ENCODE results near the gene C2orf42.

C2orf42 gene

GRCh38 chr2:70202236-70202806 is 11.5 kb upstream of the C2orf42 start:
- Histone ChIP-seq H3K4me3 (ENCODE audit: low read depth, low read length) (no peak overlapping the region), H3K36me3 (no peaks in the 10 kb centered on the region), H3K9me3 (ENCODE audit: severe bottlenecking) (peaks cover 2% of the 10 kb centered on the region), H3K27me3 (ENCODE audit: insufficient read depth, low read depth, severe bottlenecking) (no peaks in the 10 kb centered on the region), H3K27ac (no peak overlapping the region)
- TF ChIP-seq, protein P1, sequence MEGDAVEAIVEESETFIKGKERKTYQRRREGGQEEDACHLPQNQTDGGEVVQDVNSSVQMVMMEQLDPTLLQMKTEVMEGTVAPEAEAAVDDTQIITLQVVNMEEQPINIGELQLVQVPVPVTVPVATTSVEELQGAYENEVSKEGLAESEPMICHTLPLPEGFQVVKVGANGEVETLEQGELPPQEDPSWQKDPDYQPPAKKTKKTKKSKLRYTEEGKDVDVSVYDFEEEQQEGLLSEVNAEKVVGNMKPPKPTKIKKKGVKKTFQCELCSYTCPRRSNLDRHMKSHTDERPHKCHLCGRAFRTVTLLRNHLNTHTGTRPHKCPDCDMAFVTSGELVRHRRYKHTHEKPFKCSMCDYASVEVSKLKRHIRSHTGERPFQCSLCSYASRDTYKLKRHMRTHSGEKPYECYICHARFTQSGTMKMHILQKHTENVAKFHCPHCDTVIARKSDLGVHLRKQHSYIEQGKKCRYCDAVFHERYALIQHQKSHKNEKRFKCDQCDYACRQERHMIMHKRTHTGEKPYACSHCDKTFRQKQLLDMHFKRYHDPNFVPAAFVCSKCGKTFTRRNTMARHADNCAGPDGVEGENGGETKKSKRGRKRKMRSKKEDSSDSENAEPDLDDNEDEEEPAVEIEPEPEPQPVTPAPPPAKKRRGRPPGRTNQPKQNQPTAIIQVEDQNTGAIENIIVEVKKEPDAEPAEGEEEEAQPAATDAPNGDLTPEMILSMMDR (IDR thresholded peaks at IDR 0.05; ENCODE audit: low read depth, low read length) = no peak
- no peak for DNase-seq

DNA sequence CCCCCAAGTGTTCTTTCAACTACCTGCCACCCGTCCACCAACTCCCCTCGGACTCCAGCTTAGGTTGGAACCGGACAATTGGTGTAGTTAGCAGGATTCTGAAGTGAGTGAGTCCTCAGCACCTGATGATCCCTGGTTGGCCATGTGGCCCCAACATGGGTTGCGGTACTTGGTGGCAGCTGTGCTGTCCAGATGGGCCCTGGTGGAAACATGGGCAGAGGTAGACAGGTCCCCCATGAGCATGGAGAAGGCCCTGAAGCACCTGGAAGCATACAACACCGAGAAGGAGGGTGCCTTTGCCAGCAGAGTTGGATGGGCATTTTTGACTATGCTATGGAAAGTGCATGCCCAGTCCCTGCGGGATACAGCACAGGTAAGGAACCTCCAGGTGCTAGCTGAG is 11.0 kb upstream of the C2orf42 start:
- peaks cover 2% of the 10 kb centered on the region for H3K9me3 ChIP-seq (ENCODE audit: severe bottlenecking)
- DNase-seq = no peak
- H3K27me3 ChIP-seq (ENCODE audit: insufficient read depth, low read depth, severe bottlenecking) = no peaks in the 10 kb centered on the region
- no peak overlapping the region for H3K4me3 ChIP-seq (ENCODE audit: low read depth, low read length)
- TF ChIP-seq, protein P1 (IDR thresholded peaks at IDR 0.05; ENCODE audit: low read depth, low read length) = no peak
- no peaks in the 10 kb centered on the region for H3K36me3 ChIP-seq
- no peak overlapping the region for H3K27ac ChIP-seq

DNA sequence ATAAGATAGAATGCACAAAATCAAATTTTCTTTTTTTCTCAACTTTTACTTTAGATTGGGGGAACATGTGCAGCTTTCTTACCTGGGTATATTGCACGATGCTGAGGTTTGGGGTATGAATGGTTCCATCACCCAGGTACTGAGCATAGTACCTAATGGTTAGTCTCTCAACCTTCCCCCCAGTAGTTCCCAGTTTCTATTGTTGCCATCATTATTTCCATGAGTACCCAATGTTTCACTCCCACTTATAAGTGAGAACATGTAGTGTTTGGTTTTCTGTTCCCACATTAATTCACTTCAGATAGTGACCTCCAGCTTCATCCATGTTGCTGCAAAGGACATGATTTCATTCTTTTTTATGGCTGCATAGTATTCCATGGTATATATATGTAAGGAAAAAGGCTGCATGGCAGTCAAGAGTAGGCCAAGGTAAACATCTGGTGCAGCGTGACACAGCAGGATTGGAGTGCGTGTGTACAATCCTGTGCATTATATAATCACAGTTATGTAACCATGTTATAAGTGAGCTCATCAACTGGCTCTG is 10.5 kb upstream of the C2orf42 start:
- TF ChIP-seq, protein P1 (IDR thresholded peaks at IDR 0.05; ENCODE audit: low read depth, low read length) = no peak
- Histone ChIP-seq H3K27me3 (ENCODE audit: insufficient read depth, low read depth, severe bottlenecking) (no peaks in the 10 kb centered on the region), H3K27ac (no peak overlapping the region), H3K9me3 (ENCODE audit: severe bottlenecking) (peaks cover 2% of the 10 kb centered on the region), H3K36me3 (no peaks in the 10 kb centered on the region), H3K4me3 (ENCODE audit: low read depth, low read length) (no peak overlapping the region)
- no peak for DNase-seq

DNA sequence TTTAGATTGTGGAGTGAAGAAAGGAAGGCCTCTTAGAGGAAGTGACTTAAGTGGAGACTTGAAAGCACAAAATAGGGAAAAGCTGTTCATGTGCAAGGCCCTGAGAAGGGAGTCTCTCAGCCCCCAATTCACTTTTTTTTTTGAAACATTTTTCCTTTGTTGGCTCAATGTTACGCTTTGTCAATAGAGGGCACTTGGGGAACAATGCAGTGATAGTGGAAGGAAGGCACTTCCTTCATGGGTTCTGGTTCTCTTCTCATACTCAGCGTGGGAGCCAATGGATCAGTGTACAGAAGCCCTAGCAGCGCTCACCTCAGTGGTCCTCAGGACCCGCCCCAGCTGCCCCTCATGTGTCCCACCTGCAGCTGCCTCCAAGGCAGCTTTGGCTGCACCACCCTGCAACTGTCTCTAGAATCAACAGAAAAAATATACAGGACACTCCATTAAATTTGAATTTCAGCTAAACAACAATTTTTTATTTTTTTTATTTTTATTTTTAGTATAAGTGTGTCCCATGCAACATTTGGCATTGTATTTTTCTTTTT is 8.6 kb upstream of the C2orf42 start:
- DNase-seq = no peak
- Histone ChIP-seq H3K27ac (no peak overlapping the region), H3K27me3 (ENCODE audit: insufficient read depth, low read depth, severe bottlenecking) (no peaks in the 10 kb centered on the region), H3K36me3 (no peaks in the 10 kb centered on the region), H3K9me3 (ENCODE audit: severe bottlenecking) (peaks cover 2% of the 10 kb centered on the region), H3K4me3 (ENCODE audit: low read depth, low read length) (no peak overlapping the region)
- TF ChIP-seq, protein P1 (IDR thresholded peaks at IDR 0.05; ENCODE audit: low read depth, low read length) = no peak

DNA sequence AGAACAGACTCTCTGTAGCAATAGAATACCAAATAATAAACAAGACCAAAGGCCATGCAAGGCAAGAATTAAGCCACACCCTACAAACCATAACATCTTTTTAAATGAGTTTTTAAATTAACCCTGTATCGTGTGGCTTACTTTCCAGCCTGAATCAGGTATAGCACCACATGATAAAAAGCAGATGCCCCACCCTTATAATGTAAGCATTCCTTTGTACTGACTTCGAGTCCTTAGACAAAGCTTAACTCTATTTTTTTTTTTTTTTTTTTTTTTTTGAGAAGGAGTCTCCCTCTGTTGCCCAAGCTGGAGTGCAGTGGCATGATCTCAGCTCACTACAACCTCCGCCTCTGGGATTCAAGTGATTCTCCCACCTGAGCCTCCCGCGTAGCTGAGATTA is 1.7 kb upstream of the C2orf42 start:
- Histone ChIP-seq H3K27ac (no peak overlapping the region), H3K36me3 (no peaks in the 10 kb centered on the region), H3K9me3 (ENCODE audit: severe bottlenecking) (no peaks in the 10 kb centered on the region), H3K4me3 (ENCODE audit: low read depth, low read length) (no peak overlapping the region), H3K27me3 (ENCODE audit: insufficient read depth, low read depth, severe bottlenecking) (no peaks in the 10 kb centered on the region)
- TF ChIP-seq, protein P1 (IDR thresholded peaks at IDR 0.05; ENCODE audit: low read depth, low read length) = no peak
- DNase-seq = no peak
